Mononuclear cell (primary cell): ENCODE measurements around the gene PLEKHA7. TPM values are rescaled to one million over a fixed set of nuclear protein-coding genes. Genes with fewer than 3 reads are reported as not detected.
"Not testable (repeated sequence)": the region's sequence is repeated elsewhere in the genome, so short reads cannot be mapped to it uniquely, and the experiment has no call there.

Experiments used
- H3K27me3 ChIP-seq: 2 replicates; pipeline ENCODE4 v1.6.0; 2011; ENCODE audit warnings: low read length, control low read depth; ENCODE audit not compliant: insufficient read depth
- H3K4me1 ChIP-seq: 2 replicates; pipeline ENCODE4 v1.5.1; 2011; ENCODE audit warnings: mild to moderate bottlenecking, low read length, control low read depth; ENCODE audit not compliant: insufficient read depth
- H3K4me3 ChIP-seq: 2 replicates; pipeline ENCODE4 v1.5.1; 2011; ENCODE audit warnings: mild to moderate bottlenecking, low read length, moderate library complexity
- H3K9me3 ChIP-seq: 2 replicates; pipeline ENCODE4 v1.5.1; 2011; ENCODE audit warnings: low read depth, mild to moderate bottlenecking, control low read depth, low read length
- total RNA-seq: library from RNA; depleted of rRNA; stranded (reverse); fragments of >200 nt; gene quantifications from one replicate; pipeline ENCODE4 v1.2.3, GENCODE V29; 2012

Gene PLEKHA7
- total RNA-seq, 1 donor = 1.7 TPM

- Histone ChIP-seq H3K9me3 (no peaks in the 10 kb centered on the region), H3K4me3 (no peak overlapping the region)
These were observed 112.0 kb downstream of the PLEKHA7 start for GRCh38 chr11:16902182-16902581.

GRCh38 chr11:16900491-16900890 lies 113.7 kb downstream of the PLEKHA7 start:
- no peaks in the 10 kb centered on the region for H3K27me3 ChIP-seq
- H3K4me1 ChIP-seq = peaks cover 4% of the 10 kb centered on the region
- H3K4me3 ChIP-seq = no peak overlapping the region
- no peaks in the 10 kb centered on the region for H3K9me3 ChIP-seq

More at GRCh38 chr11:16902182-16902581, 112.0 kb downstream of the PLEKHA7 start:
- Histone ChIP-seq H3K27me3 (no peaks in the 10 kb centered on the region), H3K4me1 (peaks cover 4% of the 10 kb centered on the region)

- Histone ChIP-seq H3K4me1 (peaks cover 4% of the 10 kb centered on the region), H3K4me3 (no peak overlapping the region), H3K9me3 (no peaks in the 10 kb centered on the region), H3K27me3 (no peaks in the 10 kb centered on the region)
These were observed 114.4 kb downstream of the PLEKHA7 start for GRCh38 chr11:16899708-16900303.

GRCh38 chr11:16898274-16898985 lies 115.8 kb downstream of the PLEKHA7 start:
- Histone ChIP-seq H3K9me3 (no peaks in the 10 kb centered on the region), H3K4me3 (no peak overlapping the region), H3K27me3 (no peaks in the 10 kb centered on the region), H3K4me1 (peaks cover 4% of the 10 kb centered on the region)

- Histone ChIP-seq H3K4me1 (peaks cover 4% of the 10 kb centered on the region), H3K9me3 (no peaks in the 10 kb centered on the region), H3K4me3 (no peak overlapping the region), H3K27me3 (no peaks in the 10 kb centered on the region)
These were observed 116.6 kb downstream of the PLEKHA7 start for GRCh38 chr11:16897470-16898061.

- no peaks in the 10 kb centered on the region for H3K27me3 ChIP-seq
- H3K4me3 ChIP-seq = no peak overlapping the region
- no peaks in the 10 kb centered on the region for H3K9me3 ChIP-seq
- H3K4me1 ChIP-seq = peaks cover 4% of the 10 kb centered on the region
These were observed 117.3 kb downstream of the PLEKHA7 start for GRCh38 chr11:16896729-16897469.

- no peak overlapping the region for H3K4me3 ChIP-seq
- no peaks in the 10 kb centered on the region for H3K9me3 ChIP-seq
These were observed 118.9 kb downstream of the PLEKHA7 start for GRCh38 chr11:16895306-16895705.

GRCh38 chr11:16893456-16894066 lies 120.7 kb downstream of the PLEKHA7 start:
- peaks cover 7% of the 10 kb centered on the region for H3K9me3 ChIP-seq
- H3K4me3 ChIP-seq = no peak overlapping the region
- H3K4me1 ChIP-seq = peaks cover 4% of the 10 kb centered on the region
- no peaks in the 10 kb centered on the region for H3K27me3 ChIP-seq

More at GRCh38 chr11:16895306-16895705, 118.9 kb downstream of the PLEKHA7 start:
- no peaks in the 10 kb centered on the region for H3K27me3 ChIP-seq
- H3K4me1 ChIP-seq = peaks cover 4% of the 10 kb centered on the region

- Histone ChIP-seq H3K9me3 (peaks cover 7% of the 10 kb centered on the region), H3K4me3 (no peak overlapping the region), H3K27me3 (no peaks in the 10 kb centered on the region), H3K4me1 (no peaks in the 10 kb centered on the region)
These were observed 122.2 kb downstream of the PLEKHA7 start for GRCh38 chr11:16891964-16892363.

- peaks cover 7% of the 10 kb centered on the region for H3K9me3 ChIP-seq
- H3K4me1 ChIP-seq = no peaks in the 10 kb centered on the region
- H3K27me3 ChIP-seq = no peaks in the 10 kb centered on the region
- H3K4me3 ChIP-seq = no peak overlapping the region
These were observed 123.0 kb downstream of the PLEKHA7 start for GRCh38 chr11:16891165-16891564.

GRCh38 chr11:16890442-16890841 lies 123.8 kb downstream of the PLEKHA7 start:
- Histone ChIP-seq H3K9me3 (peaks cover 7% of the 10 kb centered on the region), H3K27me3 (no peaks in the 10 kb centered on the region), H3K4me3 (no peak overlapping the region), H3K4me1 (no peaks in the 10 kb centered on the region)

GRCh38 chr11:16889905-16890304 lies 124.3 kb downstream of the PLEKHA7 start:
- H3K9me3 ChIP-seq = peaks cover 7% of the 10 kb centered on the region
- no peak overlapping the region for H3K4me3 ChIP-seq
- no peaks in the 10 kb centered on the region for H3K4me1 ChIP-seq
- H3K27me3 ChIP-seq = no peaks in the 10 kb centered on the region

- H3K4me1 ChIP-seq, H3K4me3 ChIP-seq, H3K9me3 ChIP-seq, H3K27me3 ChIP-seq: not testable (repeated sequence)
These were observed 125.2 kb downstream of the PLEKHA7 start for GRCh38 chr11:16889010-16889409.

GRCh38 chr11:16887887-16888286 lies 126.3 kb downstream of the PLEKHA7 start:
- H3K9me3 ChIP-seq, H3K4me1 ChIP-seq, H3K27me3 ChIP-seq, H3K4me3 ChIP-seq: not testable (repeated sequence)

- Histone ChIP-seq H3K4me1 (no peaks in the 10 kb centered on the region), H3K9me3 (no peaks in the 10 kb centered on the region), H3K27me3 (no peaks in the 10 kb centered on the region), H3K4me3 (no peak overlapping the region)
These were observed 131.0 kb downstream of the PLEKHA7 start for GRCh38 chr11:16883174-16883573.
